OCI-LY7 (cell line): ENCODE results near the gene BICC1.

ENCODE experiments used
- CTCF ChIP-seq: fragments of 200-600 bp; sonication (generic); conservative IDR thresholded peaks from 2 replicates; pipeline ENCODE4 v1.5.1; 2014; ENCODE audit warnings: mild to moderate bottlenecking, antibody characterized with exemption, low read length, moderate library complexity, mixed read lengths
- EZH2phosphoT487 ChIP-seq: fragments of 200-600 bp; sonication (generic); IDR thresholded peaks from 2 replicates; pipeline ENCODE4 v1.6.1; 2018; ENCODE audit warnings: low read depth, borderline replicate concordance, mild to moderate bottlenecking, mixed run types, antibody characterized with exemption, low read length, moderate library complexity, mixed read lengths

GRCh38 chr10:58567652-58568051 lies 55.0 kb downstream of the BICC1 start:
- no peak for TF ChIP-seq CTCF
- no peak for TF ChIP-seq EZH2phosphoT487
